Activated naive CD8-positive, alpha-beta T cell treated with anti-CD3 and anti-CD28 coated beads, Interleukin-2, amount 50 U/mL, for 24 hours (primary cell): ENCODE data around the gene SAMD4A.

Source experiments
- ATAC-seq: fragments of 150-1000 bp; cut with Tn5 transposase; one replicate; pipeline ENCODE4 v1.10.0; 2021
- DNase-seq: peaks from one replicate; pipeline ENCODE4 v3.0.0; 2021
- H3K27ac Mint-ChIP-seq: one replicate; pipeline ENCODE4 v1.8.0; 2021; ENCODE audit warnings: mild to moderate bottlenecking, mixed read lengths
- H3K27me3 Mint-ChIP-seq: one replicate; pipeline ENCODE4 v1.8.0; 2021; ENCODE audit warnings: mixed read lengths
- H3K36me3 Mint-ChIP-seq: one replicate; pipeline ENCODE4 v1.8.0; 2021; ENCODE audit warnings: low read depth, mixed read lengths
- H3K4me1 Mint-ChIP-seq: one replicate; pipeline ENCODE4 v1.8.0; 2021; ENCODE audit warnings: mixed read lengths
- H3K4me3 Mint-ChIP-seq: one replicate; pipeline ENCODE4 v1.8.0; 2021; ENCODE audit warnings: mild to moderate bottlenecking, moderate library complexity, mixed read lengths
- H3K9me3 Mint-ChIP-seq: one replicate; pipeline ENCODE4 v1.8.0; 2021; ENCODE audit warnings: mixed read lengths

SAMD4A gene

DNA sequence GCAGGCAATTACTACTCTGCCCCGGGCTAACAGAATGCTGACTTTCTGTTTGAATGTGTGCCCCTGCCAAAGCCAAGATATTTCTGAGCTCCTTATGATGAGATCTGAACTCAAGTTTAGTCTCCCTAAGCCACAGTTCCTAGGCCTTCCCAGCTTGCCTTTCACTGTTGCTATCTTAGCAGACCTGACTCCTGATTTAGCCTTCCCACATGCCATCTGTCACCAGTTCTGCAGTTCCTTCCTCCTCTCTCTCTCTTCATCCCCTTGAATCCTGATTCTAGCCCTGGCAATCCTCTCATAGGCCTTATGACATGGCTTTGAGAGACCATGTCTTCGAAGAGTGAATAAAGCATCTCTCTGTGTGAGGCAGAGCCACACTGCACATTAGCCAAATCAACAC lies 12.5 kb upstream of the SAMD4A start:
- Mint-ChIP-seq H3K27ac (no peak overlapping the region), H3K36me3 (no peaks in the 10 kb centered on the region), H3K9me3 (no peaks in the 10 kb centered on the region), H3K27me3 (no peaks in the 10 kb centered on the region), H3K4me3 (no peak overlapping the region), H3K4me1 (no peaks in the 10 kb centered on the region)
- DNase-seq (no peak), ATAC-seq (no peak)

DNA sequence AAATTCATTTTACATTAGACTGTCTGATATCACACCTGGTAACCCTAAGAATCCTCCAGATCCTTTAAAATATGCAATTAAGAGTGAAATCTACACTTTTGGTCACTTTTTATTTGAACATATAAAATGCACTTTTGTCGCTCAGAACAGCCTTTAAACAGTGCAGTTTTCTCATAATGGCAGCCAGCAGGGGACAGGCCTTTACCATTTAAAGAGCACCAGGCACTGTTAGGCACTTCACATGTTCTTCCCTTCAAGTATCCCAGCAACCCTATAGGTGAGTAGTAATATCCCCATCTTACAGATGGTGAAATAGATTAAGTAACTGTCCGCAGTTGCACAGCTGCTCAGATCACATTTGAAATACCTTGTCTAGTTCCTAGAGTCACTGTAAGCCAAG lies 11.3 kb upstream of the SAMD4A start:
- Mint-ChIP-seq H3K27me3 (peaks cover 4% of the 10 kb centered on the region), H3K27ac (no peak overlapping the region), H3K4me1 (no peaks in the 10 kb centered on the region), H3K36me3 (no peaks in the 10 kb centered on the region), H3K4me3 (no peak overlapping the region), H3K9me3 (no peaks in the 10 kb centered on the region)
- ATAC-seq: no peak
- DNase-seq: no peak

DNA sequence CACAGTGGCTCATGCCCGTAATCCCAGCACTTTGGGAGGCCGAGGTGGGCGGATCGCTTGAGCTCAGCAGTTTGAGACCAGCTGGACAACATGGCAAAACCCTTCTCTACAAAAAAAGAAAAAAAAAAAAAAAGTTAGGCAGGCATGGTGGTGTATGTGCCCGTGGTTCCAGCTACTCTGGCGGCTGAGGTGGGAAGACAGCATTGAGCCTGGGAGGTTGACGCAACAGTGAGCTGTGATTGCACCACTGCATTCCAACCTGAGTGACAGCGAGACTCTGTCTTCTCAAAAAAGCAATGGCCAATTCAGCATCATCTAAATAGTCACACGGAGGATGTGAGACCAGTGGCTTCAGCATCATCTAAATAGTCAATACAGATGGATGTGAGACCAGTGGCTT lies 10.4 kb upstream of the SAMD4A start:
- no peak overlapping the region for H3K4me3 Mint-ChIP-seq
- H3K27ac Mint-ChIP-seq: no peak overlapping the region
- H3K9me3 Mint-ChIP-seq: no peaks in the 10 kb centered on the region
- peaks cover 6% of the 10 kb centered on the region for H3K27me3 Mint-ChIP-seq
- H3K4me1 Mint-ChIP-seq: no peaks in the 10 kb centered on the region
- H3K36me3 Mint-ChIP-seq: no peaks in the 10 kb centered on the region
- ATAC-seq: no peak
- no peak for DNase-seq

GRCh38 chr14:54562334-54562733 lies 4.6 kb upstream of the SAMD4A start:
- no peak for DNase-seq
- Mint-ChIP-seq H3K36me3 (no peaks in the 10 kb centered on the region), H3K9me3 (no peaks in the 10 kb centered on the region), H3K27ac (no peak overlapping the region), H3K4me3 (no peak overlapping the region), H3K4me1 (peaks cover 11% of the 10 kb centered on the region), H3K27me3 (peaks cover 6% of the 10 kb centered on the region)
- no peak for ATAC-seq

DNA sequence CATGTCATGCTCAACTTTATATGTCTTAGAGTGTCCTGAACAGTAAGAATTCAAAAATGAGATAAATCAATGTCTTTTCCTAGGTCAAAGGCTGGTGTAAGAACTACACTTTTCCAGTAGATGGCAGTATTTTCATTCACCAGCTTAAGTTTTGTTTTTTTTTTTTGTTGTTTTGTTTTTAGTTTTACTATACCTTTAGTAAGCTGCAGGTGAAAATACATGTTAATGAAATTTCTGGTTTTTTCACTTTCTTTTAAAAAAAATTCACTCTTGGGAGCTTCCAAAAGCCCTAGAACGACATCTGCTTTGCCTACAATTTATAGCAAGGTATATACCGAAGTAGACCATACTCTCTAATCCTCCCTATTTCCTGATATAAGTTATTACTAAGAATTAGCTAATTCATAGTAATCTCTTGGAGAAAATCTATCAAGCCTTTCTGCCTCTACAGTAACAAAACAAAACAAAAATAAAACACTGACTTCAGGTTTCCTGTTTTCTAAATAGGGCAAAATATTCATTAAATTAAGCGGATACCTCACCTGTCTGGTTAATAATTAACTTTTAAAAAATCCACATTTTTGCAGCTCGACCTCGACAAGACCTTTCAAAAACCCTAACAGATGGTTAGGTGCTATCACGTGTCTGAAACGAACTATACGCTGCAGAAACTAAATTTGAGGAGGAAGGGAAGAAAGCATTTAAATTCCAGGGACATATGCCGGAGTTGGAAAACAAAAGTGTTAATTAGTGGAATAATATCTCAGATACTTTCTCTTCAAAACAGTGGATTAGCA lies 2.7 kb upstream of the SAMD4A start:
- Mint-ChIP-seq H3K36me3 (peaks cover 2% of the 10 kb centered on the region), H3K4me1 (peaks cover 20% of the 10 kb centered on the region), H3K27ac (peak overlapping the region; percentile 35), H3K9me3 (no peaks in the 10 kb centered on the region), H3K4me3 (peak overlapping the region; percentile 76), H3K27me3 (peaks cover 12% of the 10 kb centered on the region)
- no peak for DNase-seq
- ATAC-seq: no peak

- Mint-ChIP-seq H3K4me1 (peaks cover 20% of the 10 kb centered on the region), H3K36me3 (peaks cover 5% of the 10 kb centered on the region), H3K27me3 (peaks cover 11% of the 10 kb centered on the region), H3K4me3 (peak overlapping the region; percentile 76), H3K9me3 (no peaks in the 10 kb centered on the region), H3K27ac (peak overlapping the region; percentile 35)
- ATAC-seq (peak; percentile 42), DNase-seq (peak; percentile 65)
Measured at GRCh38 chr14:54564868-54565784, 1.8 kb upstream of the SAMD4A start.

DNA sequence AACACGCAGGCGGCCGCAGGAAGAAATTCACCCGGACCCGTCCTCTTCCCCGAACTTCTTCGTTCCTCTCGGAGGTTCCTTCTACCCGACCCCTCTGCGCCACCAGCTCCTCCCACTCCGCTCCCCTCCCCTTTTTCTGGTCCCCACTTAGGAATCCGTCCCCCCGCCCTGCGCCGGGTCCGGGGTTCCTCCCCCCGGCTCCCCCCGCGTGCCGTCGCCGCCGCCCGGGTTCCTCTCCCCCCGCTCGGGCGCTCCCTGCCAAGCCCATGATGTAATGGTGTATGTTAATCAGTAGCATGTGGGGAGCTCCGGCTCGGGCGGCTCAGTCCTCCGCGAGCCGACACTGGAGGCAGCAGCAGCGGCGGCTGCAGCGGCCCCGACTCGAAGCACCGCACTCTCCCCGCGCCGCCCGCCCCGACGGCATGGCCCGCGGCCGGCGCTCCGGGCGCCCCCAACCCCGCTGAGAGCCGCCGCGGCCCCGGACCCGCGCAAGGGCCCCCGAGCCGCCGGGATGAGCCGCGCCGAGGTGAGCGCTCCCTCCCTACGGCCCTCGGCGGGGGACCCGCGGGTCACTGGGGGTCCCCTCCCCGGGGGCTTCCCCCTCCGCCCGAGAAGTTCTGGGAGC lies 1.0 kb upstream of the SAMD4A start:
- H3K36me3 Mint-ChIP-seq: peaks cover 7% of the 10 kb centered on the region
- peak; percentile 75 for DNase-seq
- H3K27ac Mint-ChIP-seq: peak overlapping the region; percentile 35
- H3K4me1 Mint-ChIP-seq: peaks cover 20% of the 10 kb centered on the region
- peak overlapping the region; percentile 76 for H3K4me3 Mint-ChIP-seq
- peak; percentile 72 for ATAC-seq
- H3K9me3 Mint-ChIP-seq: no peaks in the 10 kb centered on the region
- H3K27me3 Mint-ChIP-seq: peaks cover 6% of the 10 kb centered on the region

- peaks cover 10% of the 10 kb centered on the region for H3K27me3 Mint-ChIP-seq
- DNase-seq (no peak), ATAC-seq (no peak)
- H3K36me3 Mint-ChIP-seq: peaks cover 14% of the 10 kb centered on the region
- H3K4me1 Mint-ChIP-seq: peaks cover 20% of the 10 kb centered on the region
- H3K4me3 Mint-ChIP-seq: peak overlapping the region; percentile 91
- H3K9me3 Mint-ChIP-seq: peaks cover 5% of the 10 kb centered on the region
- peak overlapping the region; percentile 90 for H3K27ac Mint-ChIP-seq
Measured at GRCh38 chr14:54567224-54567638, 303 bp downstream of the SAMD4A start.

DNA sequence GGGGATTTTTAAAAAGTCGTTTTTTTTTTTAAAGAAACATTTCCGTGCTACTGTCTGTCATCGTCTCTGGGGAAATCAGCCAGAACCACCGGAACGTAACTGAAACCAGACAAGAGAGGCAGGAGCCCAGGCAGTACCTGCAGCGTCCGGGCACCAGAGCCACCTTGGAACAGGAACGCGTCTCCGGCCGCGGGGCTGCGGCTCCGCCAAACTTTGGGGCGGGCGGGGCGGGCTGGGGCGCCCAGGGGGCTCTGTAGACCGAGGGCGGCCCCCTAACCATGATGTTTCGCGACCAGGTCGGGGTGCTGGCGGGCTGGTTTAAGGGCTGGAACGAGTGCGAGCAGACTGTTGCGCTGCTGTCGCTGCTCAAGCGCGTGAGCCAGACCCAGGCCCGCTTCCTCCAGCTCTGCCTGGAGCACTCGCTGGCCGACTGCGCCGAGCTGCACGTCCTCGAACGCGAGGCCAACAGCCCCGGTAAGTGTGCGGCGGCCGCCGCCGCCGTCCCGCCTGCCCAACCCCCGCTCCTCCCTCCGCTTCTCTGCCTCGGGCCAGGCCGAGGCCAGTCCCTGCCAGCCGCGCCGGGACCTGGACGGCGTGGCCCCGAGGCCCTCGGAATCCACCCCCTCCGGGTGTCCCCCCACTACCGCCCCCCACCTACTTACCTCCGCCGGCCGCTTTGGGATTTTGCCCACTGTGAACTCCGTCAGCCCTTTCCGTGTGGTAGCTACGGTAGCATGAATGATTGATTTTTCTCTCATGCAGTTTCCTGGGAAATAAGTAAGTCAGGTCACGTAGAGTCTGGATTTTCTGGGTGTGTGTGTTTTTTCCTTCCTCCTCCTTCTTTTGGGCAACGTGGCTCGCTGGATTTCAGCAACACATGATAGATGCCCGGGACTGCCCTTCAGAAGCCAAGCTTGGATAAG lies 972 bp downstream of the SAMD4A start:
- H3K27ac Mint-ChIP-seq: peak overlapping the region; percentile 90
- peak overlapping the region; percentile 91 for H3K4me3 Mint-ChIP-seq
- peaks cover 10% of the 10 kb centered on the region for H3K9me3 Mint-ChIP-seq

GRCh38 chr14:54568821-54569595 lies 2.1 kb downstream of the SAMD4A start:
- Mint-ChIP-seq H3K4me3 (peak overlapping the region; percentile 91), H3K36me3 (peaks cover 30% of the 10 kb centered on the region), H3K27ac (no peak overlapping the region)

More for the DNA sequence above, 972 bp downstream of the SAMD4A start:
- H3K27me3 Mint-ChIP-seq: peaks cover 10% of the 10 kb centered on the region
- peaks cover 19% of the 10 kb centered on the region for H3K36me3 Mint-ChIP-seq
- H3K4me1 Mint-ChIP-seq: peaks cover 20% of the 10 kb centered on the region
- ATAC-seq (peak; percentile 16), DNase-seq (peak; percentile 48)

DNA sequence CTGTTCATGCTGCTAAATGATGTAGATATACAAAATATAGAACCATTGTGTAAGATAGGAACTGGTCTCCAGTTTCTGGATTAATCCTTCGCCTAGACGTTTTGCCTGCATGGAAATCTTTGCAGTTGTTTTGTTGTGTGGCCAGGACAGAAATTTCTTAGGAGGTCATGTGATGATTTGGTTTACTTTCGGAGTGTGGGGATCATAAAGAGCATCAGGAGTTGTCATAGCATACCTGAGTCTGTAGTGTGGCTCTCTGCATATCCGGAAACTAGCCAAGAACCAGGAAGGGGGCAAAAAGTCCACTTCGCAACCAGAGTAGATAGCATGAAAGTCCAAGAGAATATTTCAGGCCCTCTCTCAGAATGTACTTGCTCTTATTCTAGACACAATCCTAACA lies 3.1 kb downstream of the SAMD4A start:
- H3K27me3 Mint-ChIP-seq: peaks cover 10% of the 10 kb centered on the region
- DNase-seq (no peak), ATAC-seq (no peak)
- no peak overlapping the region for H3K27ac Mint-ChIP-seq
- H3K9me3 Mint-ChIP-seq: peaks cover 18% of the 10 kb centered on the region
- peaks cover 36% of the 10 kb centered on the region for H3K36me3 Mint-ChIP-seq
- H3K4me1 Mint-ChIP-seq: peaks cover 10% of the 10 kb centered on the region
- H3K4me3 Mint-ChIP-seq: no peak overlapping the region

More at GRCh38 chr14:54568821-54569595, 2.1 kb downstream of the SAMD4A start:
- no peak for ATAC-seq
- peaks cover 18% of the 10 kb centered on the region for H3K9me3 Mint-ChIP-seq
- H3K4me1 Mint-ChIP-seq: peaks cover 18% of the 10 kb centered on the region
- peaks cover 10% of the 10 kb centered on the region for H3K27me3 Mint-ChIP-seq
- DNase-seq: no peak

DNA sequence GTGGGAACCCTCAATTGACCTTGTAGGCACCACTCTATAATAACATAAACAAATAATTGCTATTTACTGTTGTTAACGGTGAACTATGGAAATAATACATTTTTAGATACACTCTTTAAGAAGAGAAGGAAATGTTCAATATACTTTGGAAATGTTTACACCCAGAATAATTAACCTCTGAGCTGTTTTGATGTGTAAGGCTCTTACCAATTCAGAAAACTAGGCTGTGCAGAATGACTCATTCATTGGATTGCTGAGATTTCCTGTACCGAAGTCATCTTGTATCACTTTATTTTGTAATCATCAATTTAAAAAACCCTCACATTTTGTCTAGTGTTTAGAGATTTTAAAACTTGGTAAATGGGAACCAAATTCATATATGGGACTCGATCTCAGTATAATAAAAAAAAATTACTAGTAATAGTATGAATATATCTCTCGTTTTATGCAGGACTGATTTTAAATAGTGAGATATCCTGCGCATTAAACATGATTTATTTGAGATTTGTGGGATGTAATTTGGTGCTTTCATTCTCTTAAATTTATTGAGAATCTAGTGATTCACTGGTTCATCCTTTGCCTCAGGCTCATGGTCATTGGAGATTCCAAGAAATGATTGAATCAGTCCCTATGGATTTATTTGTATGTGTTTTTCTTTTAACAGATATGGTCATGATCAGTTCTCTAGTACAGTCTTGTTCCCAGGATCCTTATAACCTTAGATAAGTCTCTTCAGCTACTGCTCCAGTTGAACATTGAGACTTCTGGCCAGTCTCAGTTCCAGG lies 3.9 kb downstream of the SAMD4A start:
- H3K4me1 Mint-ChIP-seq: peaks cover 10% of the 10 kb centered on the region
- H3K36me3 Mint-ChIP-seq: peaks cover 36% of the 10 kb centered on the region
- DNase-seq (no peak), ATAC-seq (no peak)
- H3K27ac Mint-ChIP-seq: no peak overlapping the region
- H3K27me3 Mint-ChIP-seq: peaks cover 10% of the 10 kb centered on the region
- H3K4me3 Mint-ChIP-seq: no peak overlapping the region
- peaks cover 18% of the 10 kb centered on the region for H3K9me3 Mint-ChIP-seq
